H1 (cell line): ENCODE measurements around the gene ST8SIA2. TPM values are rescaled to one million over a fixed set of nuclear protein-coding genes. Genes with fewer than 3 reads are reported as not detected.

Source experiments
- CTCF ChIA-PET: fragments of 300-600 bp; sonication (Branson Sonifier 250); formaldehyde crosslinking; loops from one replicate; lab custom pipeline; 2021; ENCODE audit not compliant: partially characterized antibody; lab: Charles Lee
- POLR2A ChIA-PET: fragments of 300-600 bp; sonication (Branson Sonifier 250); formaldehyde crosslinking; loops from one replicate; lab custom pipeline; 2021; ENCODE audit warnings: inconsistent platforms; ENCODE audit not compliant: partially characterized antibody; lab: Charles Lee
- DNase-seq, 2 experiments: peaks; one replicate each; pipeline versions ENCODE4 v3.0.0 to v3.0.0-alpha.2; 2010 to 2022; ENCODE audit warnings: low spot score in 2 of 2, low read depth in 1 of 2, mixed read lengths in 1 of 2
- FAIRE-seq: peaks from 2 replicates; lab custom pipeline; 2011; peaks lifted over from hg19 to GRCh38; lab: Jason Lieb, UNC
- H2AFZ ChIP-seq: 2 replicates; pipeline ENCODE4 v1.8.1; 2012; ENCODE audit warnings: low read length, inconsistent platforms
- H2AK5ac ChIP-seq: 2 replicates; pipeline ENCODE4 v1.6.1; 2013; ENCODE audit warnings: low read depth, low read length
- H2BK120ac ChIP-seq: replicated peaks from 2 replicates; pipeline ENCODE3; 2013; ENCODE audit warnings: low read depth, low read length, inconsistent platforms
- H2BK12ac ChIP-seq: 2 replicates; pipeline ENCODE4 v1.6.1; 2013; ENCODE audit warnings: low read depth, low read length
- H2BK15ac ChIP-seq: 2 replicates; pipeline ENCODE4 v1.6.1; 2013; ENCODE audit warnings: low read length
- H2BK20ac ChIP-seq: 2 replicates; pipeline ENCODE4 v1.6.1; 2013; ENCODE audit warnings: low read length
- H2BK5ac ChIP-seq: 2 replicates; pipeline ENCODE4 v1.6.1; 2013; ENCODE audit warnings: low read depth, low read length
- H3K14ac ChIP-seq: 2 replicates; pipeline ENCODE4 v1.6.1; 2013; ENCODE audit warnings: inconsistent platforms; ENCODE audit not compliant: insufficient read length
- H3K18ac ChIP-seq: 2 replicates; pipeline ENCODE4 v1.6.1; 2013; ENCODE audit warnings: low read length; ENCODE audit errors: extremely low read depth
- H3K23ac ChIP-seq: 2 replicates; pipeline ENCODE4 v1.6.1; 2013; ENCODE audit warnings: inconsistent platforms; ENCODE audit not compliant: insufficient read length
- H3K23me2 ChIP-seq: 2 replicates; pipeline ENCODE4 v1.6.1; 2013; ENCODE audit warnings: low read depth, low read length
- H3K27ac ChIP-seq: 2 replicates; pipeline ENCODE4 v1.6.1; 2011; ENCODE audit warnings: low read depth, low read length, inconsistent platforms
- H3K27me3 ChIP-seq, 4 experiments: replicated peaks in 1 of 4; 1 replicate in 1 of 4; 2 replicates in 3 of 4; pipeline versions ENCODE4 v1.6.1 to v1.8.1; 2011 to 2013; ENCODE audit warnings: low read length in 3 of 4, mild to moderate bottlenecking in 3 of 4, inconsistent platforms in 2 of 4, mixed read lengths in 2 of 4, moderate library complexity in 1 of 4; ENCODE audit not compliant: control insufficient read depth in 3 of 4, insufficient read depth in 3 of 4; ENCODE audit errors: extremely low read depth in 1 of 4
- H3K36me3 ChIP-seq, 4 experiments: 2 replicates each; pipeline versions ENCODE4 v1.6.1 to v1.8.1; 2011 to 2013; ENCODE audit warnings: mild to moderate bottlenecking in 4 of 4, low read length in 3 of 4, moderate library complexity in 2 of 4, control low read depth in 1 of 4, inconsistent platforms in 1 of 4; ENCODE audit not compliant: insufficient read depth in 4 of 4, control insufficient read depth in 2 of 4
- H3K4ac ChIP-seq: replicated peaks from 2 replicates; pipeline ENCODE3; 2013; ENCODE audit warnings: low read length, low read depth, mixed read lengths, inconsistent platforms; ENCODE audit not compliant: insufficient read length
- H3K4me1 ChIP-seq, 4 experiments: replicated peaks in 1 of 4; 1 replicate in 1 of 4; 2 replicates in 3 of 4; pipeline versions ENCODE4 v1.6.1 to v1.8.1; 2011 to 2013; ENCODE audit warnings: low read length in 3 of 4, inconsistent platforms in 2 of 4, mixed read lengths in 1 of 4; ENCODE audit not compliant: insufficient read depth in 4 of 4, control insufficient read depth in 3 of 4
- H3K4me2 ChIP-seq, 2 experiments: 2 replicates each; pipeline versions ENCODE4 v1.6.1 to v1.8.1; 2011 to 2013; ENCODE audit warnings: low read depth in 2 of 2, low read length in 2 of 2, control low read depth in 1 of 2, inconsistent platforms in 1 of 2, mild to moderate bottlenecking in 1 of 2; ENCODE audit not compliant: insufficient read depth in 1 of 2
- H3K4me3 ChIP-seq, 4 experiments: fragments of 200-600, 300-600 bp in 1 of 4; sonication (generic), shearing (Covaris generic), sonication (Bioruptor Twin) in 1 of 4; 2 replicates each; pipeline versions ENCODE4 v1.5.1 to v1.8.1; 2011 to 2016; ENCODE audit warnings: low read length in 4 of 4, low read depth in 3 of 4, control low read depth in 2 of 4, inconsistent platforms in 2 of 4, mild to moderate bottlenecking in 2 of 4, mixed read lengths in 1 of 4, moderate library complexity in 1 of 4; ENCODE audit not compliant: insufficient read depth in 2 of 4; ENCODE audit errors: extremely low read depth in 1 of 4
- H3K56ac ChIP-seq: replicated peaks from 2 replicates; pipeline ENCODE3; 2013; ENCODE audit warnings: low read depth, mild to moderate bottlenecking, mixed read lengths, low read length, inconsistent platforms; ENCODE audit not compliant: insufficient read length
- H3K79me1 ChIP-seq: 2 replicates; pipeline ENCODE4 v1.6.1; 2013; ENCODE audit warnings: low read depth, low read length, control low read depth
- H3K79me2 ChIP-seq, 2 experiments: 2 replicates each; pipeline versions ENCODE4 v1.6.1 to v1.8.1; 2012 to 2013; ENCODE audit warnings: low read length in 2 of 2, mild to moderate bottlenecking in 2 of 2, inconsistent platforms in 1 of 2; ENCODE audit not compliant: insufficient read depth in 2 of 2, control insufficient read depth in 1 of 2
- H3K9ac ChIP-seq, 4 experiments: replicated peaks in 1 of 4; 1 replicate in 1 of 4; 2 replicates in 3 of 4; pipeline versions ENCODE4 v1.6.1 to v1.8.1; 2011 to 2013; ENCODE audit warnings: low read depth in 3 of 4, low read length in 3 of 4, control low read depth in 2 of 4, mild to moderate bottlenecking in 2 of 4, moderate library complexity in 2 of 4, inconsistent platforms in 1 of 4; ENCODE audit errors: extremely low read depth in 1 of 4
- H3K9me3 ChIP-seq, 2 experiments: 2 replicates each; pipeline versions ENCODE4 v1.6.1 to v1.8.1; 2012 to 2013; ENCODE audit warnings: mild to moderate bottlenecking in 2 of 2, moderate library complexity in 2 of 2, control low read depth in 1 of 2, inconsistent platforms in 1 of 2, low read depth in 1 of 2, low read length in 1 of 2, mixed read lengths in 1 of 2; ENCODE audit not compliant: insufficient read depth in 2 of 2
- H4K20me1 ChIP-seq, 2 experiments: replicated peaks in 1 of 2; 2 replicates each; pipeline versions ENCODE3 to v1.8.1; 2011 to 2013; ENCODE audit warnings: inconsistent platforms in 2 of 2, low read length in 2 of 2, mild to moderate bottlenecking in 1 of 2; ENCODE audit not compliant: insufficient read depth in 2 of 2, control insufficient read depth in 1 of 2
- H4K5ac ChIP-seq: 2 replicates; pipeline ENCODE4 v1.6.1; 2013; ENCODE audit warnings: low read length, low read depth, mixed read lengths, inconsistent platforms; ENCODE audit not compliant: insufficient read length
- H4K8ac ChIP-seq: 2 replicates; pipeline ENCODE4 v1.8.0; 2013; ENCODE audit warnings: mild to moderate bottlenecking, moderate library complexity, low read length, inconsistent platforms; ENCODE audit not compliant: insufficient read depth; ENCODE audit errors: extremely low read depth
- H4K91ac ChIP-seq: replicated peaks from 2 replicates; pipeline ENCODE3; 2013; ENCODE audit warnings: low read length, mixed read lengths, inconsistent platforms; ENCODE audit not compliant: insufficient read length
- ASH2L ChIP-seq: fragments of 200-600, 300-600 bp; sonication (generic); IDR thresholded peaks from one replicate; pipeline ENCODE4 v1.7.1; 2017; ENCODE audit warnings: low read length
- BCL11A ChIP-seq, 2 experiments: IDR thresholded peaks; one replicate each; pipeline ENCODE4 v1.6.1; 2011; ENCODE audit warnings: low read depth in 2 of 2, low read length in 2 of 2, mild to moderate bottlenecking in 2 of 2
- CBX8 ChIP-seq: fragments of 300-800, 300-1000 bp; sonication (generic); IDR thresholded peaks from 2 replicates; pipeline ENCODE4 v1.7.1; 2016; ENCODE audit warnings: low read depth, low read length, borderline replicate concordance
- CHD2 ChIP-seq: IDR thresholded peaks from 2 replicates; pipeline ENCODE4 v1.6.1; 2012; ENCODE audit warnings: low read length, improper control_type of control experiment
- FOSL1 ChIP-seq: IDR thresholded peaks from 2 replicates; pipeline ENCODE4 v1.6.1; 2011; ENCODE audit warnings: mild to moderate bottlenecking, low read depth, low read length, moderate library complexity; ENCODE audit not compliant: insufficient read depth
- HDAC2 ChIP-seq, 2 experiments: fragments of 300-600 bp in 1 of 2; sonication (generic) in 1 of 2; IDR thresholded peaks; 2 replicates each; pipeline ENCODE4 v1.6.1; 2011 to 2012; ENCODE audit warnings: low read depth in 2 of 2, low read length in 2 of 2, mild to moderate bottlenecking in 2 of 2, moderate library complexity in 2 of 2, borderline replicate concordance in 1 of 2, inconsistent platforms in 1 of 2
- HDAC6 ChIP-seq: IDR thresholded peaks from one replicate; pipeline ENCODE4 v1.7.1; 2012; ENCODE audit warnings: low read depth, mild to moderate bottlenecking, inconsistent platforms, low read length, moderate library complexity
- JUND ChIP-seq: IDR thresholded peaks from 2 replicates; pipeline ENCODE4 v1.6.1; 2011; ENCODE audit warnings: mild to moderate bottlenecking, improper control_type of control experiment, low read length
- POLR2AphosphoS5 ChIP-seq: IDR thresholded peaks from 2 replicates; pipeline ENCODE4 v1.6.1; 2011; ENCODE audit warnings: low read depth, low read length
- RNF2 ChIP-seq: fragments of 200-900, 300-1000 bp; sonication (generic); IDR thresholded peaks from 2 replicates; pipeline ENCODE4 v1.7.1; 2016; ENCODE audit warnings: borderline replicate concordance, low read depth, mild to moderate bottlenecking, antibody characterized with exemption, low read length; ENCODE audit not compliant: poor library complexity, severe bottlenecking; ENCODE audit errors: missing control alignments
- SIX5 ChIP-seq: IDR thresholded peaks from 2 replicates; pipeline ENCODE4 v1.6.1; 2011; ENCODE audit warnings: mild to moderate bottlenecking, low read depth, low read length
- SRF ChIP-seq: IDR thresholded peaks from 2 replicates; pipeline ENCODE4 v1.6.1; 2011; ENCODE audit warnings: mild to moderate bottlenecking, low read depth, low read length, moderate library complexity
- TEAD4 ChIP-seq: IDR thresholded peaks from 2 replicates; pipeline ENCODE4 v1.6.1; 2012; ENCODE audit warnings: low read depth, low read length, inconsistent platforms, mixed read lengths
- YY1 ChIP-seq: IDR thresholded peaks from 2 replicates; pipeline ENCODE4 v1.6.1; 2011; ENCODE audit warnings: low read depth, mild to moderate bottlenecking, low read length
- WGBS, 2 experiments: shearing (Covaris generic) in 1 of 2; methylation state at CpG; one replicate each; pipeline versions ENCODE4 v1.1.6 to v1.1.7; 2013 to 2015; ENCODE audit warnings: low lambda C conversion rate in 2 of 2, mixed read lengths in 2 of 2, inconsistent platforms in 1 of 2, low coverage in 1 of 2, missing lambda C conversion rate in 1 of 2; ENCODE audit not compliant: insufficient replicate concordance in 2 of 2, insufficient coverage in 1 of 2, insufficient read length in 1 of 2; ENCODE audit errors: extremely low coverage in 1 of 2, missing lambda C conversion rate in 1 of 2; 5-methylcytosine and 5-hydroxymethylcytosine counted together
- polyA plus RNA-seq, 7 experiments: library from polyadenylated mRNA; depleted of rRNA in 3 of 7; stranded (reverse) in 5 of 7; unstranded in 2 of 7; fragments of >200 nt in 5 of 7; fragments of 200-250 nt in 2 of 7; gene quantifications; 1 replicate in 5 of 7; 2 replicates in 1 of 7; 4 replicates in 1 of 7; pipeline versions ENCODE4 v1.2.1 to v1.2.3, GENCODE V29; 2011 to 2013; ENCODE audit warnings: missing spikeins in 2 of 7, mixed read lengths in 2 of 7
- total RNA-seq: library from RNA; stranded (reverse); fragmentation: NEBNext Ultra II Directional; extraction: Animal tissue kit (Norgen Biotek cat#: 25700); gene quantifications from 2 replicates; pipeline ENCODE4 v1.2.1, GENCODE V29; 2021
- TF ChIP-seq, protein P1 (sequence below): IDR thresholded peaks from 2 replicates; pipeline ENCODE4 v1.6.1; 2012; ENCODE audit warnings: inconsistent platforms

ST8SIA2 gene
- total and polyA plus RNA-seq, 2 of the 8 experiments (the other 6 are each of a cell fraction or from before 2014, with no cell fraction given) = 3.0 to 4.5 TPM

- no peaks in the 10 kb centered on the region for H3K79me1 ChIP-seq
- no peak overlapping the region for H2AK5ac ChIP-seq
- no peaks in the 10 kb centered on the region for H3K23me2 ChIP-seq
- no peak overlapping the region for H3K4me2 ChIP-seq
- DNase-seq (no peak), FAIRE-seq (no peak)
- H2BK20ac ChIP-seq = no peak overlapping the region
- ChIA-PET POLR2A (no interaction called here), CTCF (interaction anchor here (0.7 to 1.2 kb wide), 2 partner anchors 14 to 68 kb away, joined by 3 read pairs; no protein-coding TSS in a partner anchor)
- no peaks in the 10 kb centered on the region for H3K9me3 ChIP-seq
- H2BK15ac ChIP-seq = no peak overlapping the region
- H3K36me3 ChIP-seq = no peaks in the 10 kb centered on the region
- H4K20me1 ChIP-seq = no peaks in the 10 kb centered on the region
- H2BK12ac ChIP-seq = no peak overlapping the region
- no peak overlapping the region for H3K4me3 ChIP-seq
- H3K27ac ChIP-seq = no peak overlapping the region
- H4K91ac ChIP-seq = no peak overlapping the region
- H2BK5ac ChIP-seq = no peak overlapping the region
- H2AFZ ChIP-seq = no peak overlapping the region
- no peaks in the 10 kb centered on the region for H3K79me2 ChIP-seq
- no peak overlapping the region for H4K8ac ChIP-seq
- no peak overlapping the region for H3K56ac ChIP-seq
- no peak overlapping the region for H3K23ac ChIP-seq
- H4K5ac ChIP-seq = no peak overlapping the region
- H3K4ac ChIP-seq = no peak overlapping the region
- no peak overlapping the region for H2BK120ac ChIP-seq
- no peak overlapping the region for H3K9ac ChIP-seq
- no peaks in the 10 kb centered on the region for H3K27me3 ChIP-seq
- no peak overlapping the region for H3K18ac ChIP-seq
- 89% methylated on average over 3 of the region's 3 CpGs; no CpG with 5 or more reads in 1 of the 2 experiments for WGBS, 2 experiments
- no peaks in the 10 kb centered on the region for H3K4me1 ChIP-seq
- no peak overlapping the region for H3K14ac ChIP-seq
- TF ChIP-seq SRF (no peak), SIX5 (no peak), FOSL1 (no peak), POLR2AphosphoS5 (no peak), JUND (no peak), HDAC2 (IDR thresholded peaks at IDR 0.05; ENCODE audit: borderline replicate concordance in 1 of 2, low read depth in 2 of 2, low read length in 2 of 2) (no peak), ASH2L (no peak), CHD2 (no peak), CBX8 (no peak), RNF2 (no peak), TEAD4 (no peak), HDAC6 (no peak), YY1 (no peak), BCL11A (IDR thresholded peaks at IDR 0.05; ENCODE audit: low read depth in 2 of 2, low read length in 2 of 2) (no peak)
- TF ChIP-seq, protein P1, sequence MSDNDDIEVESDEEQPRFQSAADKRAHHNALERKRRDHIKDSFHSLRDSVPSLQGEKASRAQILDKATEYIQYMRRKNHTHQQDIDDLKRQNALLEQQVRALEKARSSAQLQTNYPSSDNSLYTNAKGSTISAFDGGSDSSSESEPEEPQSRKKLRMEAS = no peak
These were observed 17.6 kb upstream of the ST8SIA2 start for GRCh38 chr15:92376109-92376508.
